Esophagus squamous epithelium (tissue), 5 donors: ENCODE data around the gene CD209. TPM values are rescaled to one million over a fixed set of nuclear protein-coding genes. Genes with fewer than 3 reads are reported as not detected.

ENCODE experiments used
- DNase-seq: peaks from one replicate; lab custom pipeline; 2025; lab: John Stamatoyannopoulos, UW
- H3K27ac ChIP-seq, 4 donors: fragments of 200-600 bp; sonication (generic); one replicate each; pipeline ENCODE4 v1.5.1; 2016 to 2019; ENCODE audit warnings: mild to moderate bottlenecking in 1 of 4
- H3K27me3 ChIP-seq, 4 donors: fragments of 200-600 bp; sonication (generic); 1 replicate in 3 of 4; 2 replicates in 1 of 4; pipeline versions ENCODE4 v1.5.1 to v1.6.0; 2017 to 2021; ENCODE audit warnings: antibody characterized with exemption in 1 of 4
- H3K36me3 ChIP-seq, 3 donors: fragments of 200-600 bp; sonication (generic); one replicate each; pipeline ENCODE4 v1.5.1; 2016 to 2019
- H3K4me1 ChIP-seq, 3 donors: fragments of 200-600 bp; sonication (generic); one replicate each; pipeline ENCODE4 v1.5.1; 2017 to 2019
- H3K4me3 ChIP-seq, 4 donors: fragments of 200-600 bp; sonication (generic); 1 replicate in 3 of 4; 2 replicates in 1 of 4; pipeline ENCODE4 v1.5.1; 2016 to 2019; ENCODE audit warnings: mild to moderate bottlenecking in 2 of 4, moderate library complexity in 1 of 4
- H3K9me3 ChIP-seq, 3 donors: fragments of 200-600 bp; sonication (generic); one replicate each; pipeline ENCODE4 v1.5.1; 2016 to 2019
- CTCF ChIP-seq, 6 experiments: fragments of 450-650 bp in 4 of 6; fragments of 200-600 bp in 2 of 6; sonication (generic) in 2 of 6; IDR thresholded peaks; one replicate each; pipeline ENCODE4 v1.5.1; 2016 to 2019; ENCODE audit warnings: antibody characterized with exemption in 6 of 6, mild to moderate bottlenecking in 4 of 6, moderate library complexity in 4 of 6
- POLR2A ChIP-seq, 4 donors: fragments of 450-650 bp; IDR thresholded peaks; one replicate each; pipeline ENCODE4 v1.6.1; 2017; ENCODE audit warnings: antibody characterized with exemption in 4 of 4, mild to moderate bottlenecking in 4 of 4, moderate library complexity in 3 of 4
- WGBS, 2 donors: methylation state at CpG; one replicate each; pipeline ENCODE4 v1.1.5; 2018; 5-methylcytosine and 5-hydroxymethylcytosine counted together
- intact Hi-C: fragments of 100-400 bp; cut with DNase I; formaldehyde crosslinking; loops from one replicate; pipeline ENCODE4 v1.15.0; 2022
- total RNA-seq, 4 donors: library from RNA; depleted of rRNA; stranded (reverse); fragments of >200 nt; gene quantifications; one replicate each; pipeline ENCODE4 v1.1.0, GENCODE V29; 2016
- donor health status: DM: yes; HTN: yes; CAD: no.

Gene CD209
- total RNA-seq, 4 donors from 2014 or later = 0.40 to 4.9 (median 4.0) TPM; not detected in 1

DNA sequence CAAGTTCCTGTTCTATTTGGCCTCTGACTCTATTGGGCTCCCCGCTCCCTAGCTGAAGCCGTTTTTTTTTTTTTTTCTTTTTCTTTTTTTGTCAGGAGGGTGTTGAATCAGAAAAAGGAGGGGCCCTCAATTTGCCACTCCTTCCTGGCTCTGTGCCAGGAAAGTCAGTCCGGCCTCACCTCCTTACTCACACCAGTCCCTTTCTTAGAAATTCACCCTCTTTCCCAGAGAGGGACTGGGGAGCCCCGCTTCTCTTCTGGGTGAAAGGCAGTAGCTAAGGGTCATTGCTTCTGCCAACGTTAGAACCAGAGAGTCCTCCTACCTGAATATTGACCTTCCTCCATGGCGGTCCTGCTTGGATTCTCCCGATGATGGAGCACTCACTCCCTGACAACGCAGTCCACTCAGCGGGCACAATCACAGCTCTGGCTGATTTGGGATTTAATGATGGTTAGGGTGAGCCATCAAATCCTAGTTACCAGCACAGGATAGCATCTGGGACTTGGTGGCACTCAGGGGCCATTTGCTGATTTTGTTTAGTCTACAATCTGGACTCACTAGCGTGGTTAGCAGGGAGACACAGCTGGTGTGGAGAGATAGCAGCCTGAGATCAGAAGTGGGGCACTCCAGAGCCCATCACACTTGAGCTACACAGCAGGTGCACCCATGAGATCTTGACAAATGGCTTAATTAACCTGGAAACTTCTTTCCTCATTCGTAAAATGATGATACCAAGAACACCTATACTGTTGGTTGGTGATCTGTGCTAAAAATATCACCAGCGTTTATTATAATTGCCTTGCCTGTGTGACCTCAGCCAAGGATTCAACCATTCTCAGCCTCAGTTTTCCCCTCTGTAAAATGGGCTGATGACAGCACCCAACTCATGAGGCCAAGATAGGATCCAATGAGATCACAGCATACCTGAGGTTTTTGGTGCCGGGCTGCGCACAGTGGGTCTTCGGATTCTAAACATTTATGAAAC lies 47.6 kb downstream of the CD209 start:
- Histone ChIP-seq H3K27ac (no peak overlapping the region), H3K9me3 (no peaks in the 10 kb centered on the region), H3K4me3 (no peak overlapping the region), H3K4me1 (no peaks in the 10 kb centered on the region), H3K36me3 (no peaks in the 10 kb centered on the region), H3K27me3 (peaks cover 0 to 80% (median 3%) of the 10 kb centered on the region in 4 donors)
- no peak for DNase-seq
- 55 to 56% methylated on average over 13 to 15 of the region's 15 CpGs for WGBS, 2 donors
- intact Hi-C loops = no loop called here
- TF ChIP-seq POLR2A (IDR thresholded peaks at IDR 0.05) (no peak), CTCF (IDR thresholded peaks at IDR 0.05) (no peak)

DNA sequence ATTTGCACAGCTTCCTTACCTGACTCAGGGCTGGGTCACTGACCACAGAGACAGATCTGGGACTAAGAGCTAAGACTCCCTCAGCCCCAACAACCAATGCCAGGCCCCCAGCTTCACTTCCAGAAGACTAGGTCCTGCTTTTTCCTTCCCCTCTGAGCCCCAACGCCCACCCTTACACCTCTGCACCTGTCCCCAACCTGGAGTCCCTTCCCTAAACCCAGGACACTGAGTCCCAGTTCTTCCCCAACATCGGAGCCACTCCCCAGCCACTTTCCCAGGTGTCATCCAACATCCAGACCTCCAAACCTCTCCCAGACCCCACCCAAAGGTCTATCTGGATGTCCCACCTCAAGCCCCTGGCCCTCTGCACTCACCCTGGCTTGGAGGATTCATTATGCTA lies 48.3 kb downstream of the CD209 start:
- intact Hi-C loops = no loop called here
- H3K4me3 ChIP-seq = no peak overlapping the region
- 19 to 21% methylated on average over 2 of the region's 2 CpGs for WGBS, 2 donors
- H3K27me3 ChIP-seq = peaks cover 0 to 76% (median 3%) of the 10 kb centered on the region in 4 donors
- no peak for DNase-seq
- H3K36me3 ChIP-seq = no peaks in the 10 kb centered on the region
- no peaks in the 10 kb centered on the region for H3K9me3 ChIP-seq
- H3K27ac ChIP-seq = no peak overlapping the region
- TF ChIP-seq POLR2A (IDR thresholded peaks at IDR 0.05) = no peak
- no peaks in the 10 kb centered on the region for H3K4me1 ChIP-seq

GRCh38 chr19:7698583-7698982 lies 48.8 kb downstream of the CD209 start:
- no peak for TF ChIP-seq POLR2A (IDR thresholded peaks at IDR 0.05)
- no peak for TF ChIP-seq CTCF (IDR thresholded peaks at IDR 0.05)
- Histone ChIP-seq H3K4me1 (no peaks in the 10 kb centered on the region), H3K9me3 (no peaks in the 10 kb centered on the region), H3K36me3 (no peaks in the 10 kb centered on the region), H3K27ac (no peak overlapping the region), H3K27me3 (peaks cover 0 to 73% (median 3%) of the 10 kb centered on the region in 4 donors), H3K4me3 (no peak overlapping the region)
- 36 to 59% methylated on average over 2 to 4 of the region's 11 CpGs for WGBS, 2 donors
- no peak for DNase-seq
- intact Hi-C loops = no loop called here

- 75 to 80% methylated on average over 8 to 10 of the region's 10 CpGs for WGBS, 2 donors
- DNase-seq = no peak
- H3K36me3 ChIP-seq = no peaks in the 10 kb centered on the region
- H3K4me1 ChIP-seq = no peaks in the 10 kb centered on the region
- no peak overlapping the region for H3K4me3 ChIP-seq
- H3K27me3 ChIP-seq = peaks cover 0 to 68% (median 3%) of the 10 kb centered on the region in 4 donors
- intact Hi-C loops = no loop called here
- H3K9me3 ChIP-seq = no peaks in the 10 kb centered on the region
- H3K27ac ChIP-seq = no peak overlapping the region
- no peak for TF ChIP-seq POLR2A (IDR thresholded peaks at IDR 0.05)
These were observed 49.5 kb downstream of the CD209 start for GRCh38 chr19:7697721-7698287.

DNA sequence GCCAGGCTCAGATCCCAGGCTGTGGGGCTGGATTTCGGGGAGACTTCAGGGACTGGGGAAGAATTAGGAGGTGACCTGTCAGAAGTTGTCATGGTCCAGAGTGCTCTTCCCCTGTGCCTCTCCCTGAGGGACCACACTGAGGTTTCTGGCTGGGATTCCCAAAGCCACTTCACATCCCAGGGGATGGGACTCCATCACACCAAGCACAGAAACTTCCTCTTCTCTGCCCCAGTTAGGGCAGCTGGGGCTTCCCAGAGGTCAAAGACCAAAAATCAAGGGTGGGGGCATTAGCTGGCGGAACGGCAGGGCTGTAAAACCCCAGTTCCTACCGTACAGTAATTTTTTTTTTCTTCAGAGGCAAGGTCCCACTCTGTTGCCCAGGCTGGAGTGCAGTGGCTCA lies 52.8 kb downstream of the CD209 start:
- no peaks in the 10 kb centered on the region for H3K4me1 ChIP-seq
- 53 to 61% methylated on average over 3 to 4 of the region's 4 CpGs for WGBS, 2 donors
- peaks cover 0 to 53% (median 3%) of the 10 kb centered on the region in 4 donors for H3K27me3 ChIP-seq
- H3K4me3 ChIP-seq = no peak overlapping the region
- no peaks in the 10 kb centered on the region for H3K9me3 ChIP-seq
- intact Hi-C loops = no loop called here
- no peak overlapping the region for H3K27ac ChIP-seq
- no peak for DNase-seq
- H3K36me3 ChIP-seq = no peaks in the 10 kb centered on the region
- TF ChIP-seq POLR2A (IDR thresholded peaks at IDR 0.05) (no peak), CTCF (IDR thresholded peaks at IDR 0.05) (no peak)
